ENCODE data around the gene NRXN3.

DNA sequence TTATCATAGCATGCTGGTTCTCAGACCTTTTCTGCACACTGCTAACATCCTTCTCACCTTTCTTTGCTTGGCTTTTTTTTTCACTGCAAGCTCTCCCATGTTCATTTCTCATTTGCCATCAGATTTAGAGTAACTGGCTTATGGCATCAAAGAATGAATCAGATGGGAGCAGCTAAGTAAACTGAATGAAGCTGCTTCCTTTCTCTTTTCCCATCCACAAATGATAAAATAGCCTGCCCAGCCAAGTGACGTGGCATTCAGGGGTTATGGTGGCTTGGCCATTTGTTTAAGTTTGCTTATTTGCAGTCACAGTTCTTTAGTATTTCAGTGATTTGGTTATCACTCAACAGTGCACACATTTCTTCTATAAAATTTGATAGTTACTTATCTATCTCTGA, 1332.6 kb downstream of the NRXN3 start:
- TF ChIP-seq, protein P1, sequence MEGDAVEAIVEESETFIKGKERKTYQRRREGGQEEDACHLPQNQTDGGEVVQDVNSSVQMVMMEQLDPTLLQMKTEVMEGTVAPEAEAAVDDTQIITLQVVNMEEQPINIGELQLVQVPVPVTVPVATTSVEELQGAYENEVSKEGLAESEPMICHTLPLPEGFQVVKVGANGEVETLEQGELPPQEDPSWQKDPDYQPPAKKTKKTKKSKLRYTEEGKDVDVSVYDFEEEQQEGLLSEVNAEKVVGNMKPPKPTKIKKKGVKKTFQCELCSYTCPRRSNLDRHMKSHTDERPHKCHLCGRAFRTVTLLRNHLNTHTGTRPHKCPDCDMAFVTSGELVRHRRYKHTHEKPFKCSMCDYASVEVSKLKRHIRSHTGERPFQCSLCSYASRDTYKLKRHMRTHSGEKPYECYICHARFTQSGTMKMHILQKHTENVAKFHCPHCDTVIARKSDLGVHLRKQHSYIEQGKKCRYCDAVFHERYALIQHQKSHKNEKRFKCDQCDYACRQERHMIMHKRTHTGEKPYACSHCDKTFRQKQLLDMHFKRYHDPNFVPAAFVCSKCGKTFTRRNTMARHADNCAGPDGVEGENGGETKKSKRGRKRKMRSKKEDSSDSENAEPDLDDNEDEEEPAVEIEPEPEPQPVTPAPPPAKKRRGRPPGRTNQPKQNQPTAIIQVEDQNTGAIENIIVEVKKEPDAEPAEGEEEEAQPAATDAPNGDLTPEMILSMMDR (IDR thresholded peaks at IDR 0.05) = no peak
- TF ChIP-seq SIN3A (IDR thresholded peaks at IDR 0.05; ENCODE audit: borderline replicate concordance, insufficient read depth, low read depth, low read length) = no peak

Data from Panc1 (cell line).